Tibial artery (tissue), 4 donors: Measurements from ENCODE around the gene LSS.

ENCODE experiments used
- DNase-seq, 2 donors: peaks; one replicate each; pipeline ENCODE4 v3.0.0-alpha.2; 2019
- H3K27ac ChIP-seq, 2 donors: fragments of 200-600 bp; sonication (generic) in 1 of 2; 1 replicate in 1 of 2; 2 replicates in 1 of 2; pipeline ENCODE4 v1.5.1; 2018 to 2019; ENCODE audit warnings: mild to moderate bottlenecking in 1 of 2
- H3K27me3 ChIP-seq, 2 donors: fragments of 200-600 bp; sonication (generic) in 1 of 2; one replicate each; pipeline versions ENCODE4 v1.5.1 to v1.6.0; 2016 to 2019
- H3K36me3 ChIP-seq, 3 donors: fragments of 200-600 bp; sonication (generic) in 2 of 3; one replicate each; pipeline ENCODE4 v1.5.1; 2016 to 2019; ENCODE audit warnings: mild to moderate bottlenecking in 2 of 3
- H3K4me1 ChIP-seq, 4 donors: fragments of 200-600 bp; sonication (generic) in 2 of 4; 1 replicate in 3 of 4; 2 replicates in 1 of 4; pipeline ENCODE4 v1.5.1; 2016 to 2019
- H3K4me3 ChIP-seq, 2 donors: fragments of 200-600 bp; sonication (generic) in 1 of 2; 1 replicate in 1 of 2; 2 replicates in 1 of 2; pipeline ENCODE4 v1.5.1; 2018 to 2019; ENCODE audit warnings: mild to moderate bottlenecking in 2 of 2
- H3K9me3 ChIP-seq, 3 donors: fragments of 200-600 bp; sonication (generic) in 1 of 3; one replicate each; pipeline ENCODE4 v1.5.1; 2016 to 2019
- intact Hi-C: fragments of 100-400 bp; cut with DNase I; formaldehyde crosslinking; loops from one replicate; pipeline ENCODE4 v1.15.0; 2023; ENCODE audit warnings: low total_unique reads
- TF ChIP-seq, protein P1 (sequence below), 2 experiments: fragments of 200-600 bp in 1 of 2; fragments of 450-650 bp in 1 of 2; IDR thresholded peaks; one replicate each; pipeline ENCODE4 v1.5.1; 2017 to 2019; ENCODE audit warnings: antibody characterized with exemption in 2 of 2, mild to moderate bottlenecking in 1 of 2, moderate library complexity in 1 of 2

Gene LSS

DNA sequence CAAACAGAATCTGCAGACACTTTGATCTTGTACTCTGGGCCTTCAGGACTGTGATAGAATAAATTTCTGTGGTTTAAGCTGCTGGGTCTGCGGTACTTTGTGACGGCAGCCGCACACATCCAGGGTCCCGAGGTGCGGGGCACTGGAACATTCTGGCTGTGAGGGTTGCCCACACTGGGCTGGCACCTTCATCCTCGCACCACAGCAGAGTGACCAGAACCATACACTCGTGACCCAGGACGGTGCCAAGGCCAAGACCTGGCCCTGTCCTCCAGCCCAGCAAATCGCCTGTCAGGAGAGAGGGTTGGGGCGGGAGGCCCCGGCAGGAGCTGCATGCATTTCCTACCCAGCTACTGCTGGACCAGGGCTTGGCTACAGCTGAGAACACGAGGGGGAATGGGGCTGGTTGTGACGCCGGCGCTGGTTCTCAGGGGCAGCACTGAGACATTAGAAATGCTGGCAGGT, 70.6 kb downstream of the LSS start:
- intact Hi-C loops = no loop called here
- H3K4me3 ChIP-seq = no peak overlapping the region
- no peaks in the 10 kb centered on the region for H3K9me3 ChIP-seq
- TF ChIP-seq, protein P1, sequence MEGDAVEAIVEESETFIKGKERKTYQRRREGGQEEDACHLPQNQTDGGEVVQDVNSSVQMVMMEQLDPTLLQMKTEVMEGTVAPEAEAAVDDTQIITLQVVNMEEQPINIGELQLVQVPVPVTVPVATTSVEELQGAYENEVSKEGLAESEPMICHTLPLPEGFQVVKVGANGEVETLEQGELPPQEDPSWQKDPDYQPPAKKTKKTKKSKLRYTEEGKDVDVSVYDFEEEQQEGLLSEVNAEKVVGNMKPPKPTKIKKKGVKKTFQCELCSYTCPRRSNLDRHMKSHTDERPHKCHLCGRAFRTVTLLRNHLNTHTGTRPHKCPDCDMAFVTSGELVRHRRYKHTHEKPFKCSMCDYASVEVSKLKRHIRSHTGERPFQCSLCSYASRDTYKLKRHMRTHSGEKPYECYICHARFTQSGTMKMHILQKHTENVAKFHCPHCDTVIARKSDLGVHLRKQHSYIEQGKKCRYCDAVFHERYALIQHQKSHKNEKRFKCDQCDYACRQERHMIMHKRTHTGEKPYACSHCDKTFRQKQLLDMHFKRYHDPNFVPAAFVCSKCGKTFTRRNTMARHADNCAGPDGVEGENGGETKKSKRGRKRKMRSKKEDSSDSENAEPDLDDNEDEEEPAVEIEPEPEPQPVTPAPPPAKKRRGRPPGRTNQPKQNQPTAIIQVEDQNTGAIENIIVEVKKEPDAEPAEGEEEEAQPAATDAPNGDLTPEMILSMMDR (IDR thresholded peaks at IDR 0.05) = no peak
- H3K27me3 ChIP-seq = peaks cover 0 to 26% of the 10 kb centered on the region in 2 donors
- peaks cover 0 to 9% (median 7%) of the 10 kb centered on the region in 4 donors for H3K4me1 ChIP-seq
- peaks cover 0 to 26% (median 0%) of the 10 kb centered on the region in 3 donors for H3K36me3 ChIP-seq
- no peak overlapping the region for H3K27ac ChIP-seq
- peak; percentile 12 to 59 for DNase-seq

DNA sequence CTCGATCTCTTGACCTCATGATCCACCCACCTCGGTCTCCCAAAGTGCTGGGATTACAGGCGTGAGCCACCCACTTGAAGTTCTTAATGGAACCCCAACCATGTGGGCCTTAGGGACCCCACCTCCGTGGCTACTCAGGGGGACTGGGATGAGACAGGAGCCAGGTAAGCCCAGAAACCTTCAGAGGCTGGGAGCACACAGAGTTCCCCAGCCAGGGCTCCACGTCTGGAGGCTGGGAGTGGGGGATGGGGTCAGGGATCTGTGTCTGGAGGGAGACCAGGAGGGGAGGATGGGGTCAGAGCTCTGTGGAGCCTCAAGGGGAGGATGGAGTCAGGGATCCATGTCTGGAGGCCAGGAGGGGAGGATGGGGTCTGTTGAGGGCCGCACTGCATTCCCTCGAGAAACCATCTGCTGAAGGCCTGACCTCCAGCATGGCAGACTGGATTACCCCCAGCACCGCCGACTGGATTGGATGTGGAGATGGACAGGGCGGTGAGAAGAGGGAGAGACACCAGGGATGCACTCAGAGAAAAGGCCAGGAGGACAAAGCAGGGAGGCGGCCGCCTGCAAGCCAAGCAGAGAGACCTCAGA, 71.1 kb downstream of the LSS start:
- peak; percentile 10 to 59 for DNase-seq
- H3K9me3 ChIP-seq = no peaks in the 10 kb centered on the region

DNA sequence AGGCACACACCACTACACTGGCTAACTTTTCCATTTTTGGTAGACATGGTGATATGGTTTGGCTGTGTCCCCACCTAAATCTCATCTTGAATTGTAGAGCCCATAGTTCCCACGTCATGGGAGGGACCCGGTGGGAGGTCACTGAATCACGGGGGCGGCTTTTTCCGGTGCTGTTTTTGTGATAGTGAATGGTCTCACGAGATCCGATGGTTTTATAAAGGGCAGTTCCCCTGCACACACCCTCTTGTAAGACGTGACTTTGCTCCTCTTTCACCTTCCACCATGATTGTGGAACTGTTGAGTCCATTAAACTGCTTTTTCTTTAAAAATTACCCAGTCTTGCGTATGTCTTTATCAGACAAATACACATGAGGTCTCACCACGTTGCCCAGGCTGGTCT, 71.9 kb downstream of the LSS start:
- TF ChIP-seq, protein P1 (IDR thresholded peaks at IDR 0.05) = no peak
- H3K9me3 ChIP-seq = no peaks in the 10 kb centered on the region
- H3K27ac ChIP-seq = no peak overlapping the region
- H3K4me1 ChIP-seq = peaks cover 0 to 12% (median 7%) of the 10 kb centered on the region in 4 donors
- intact Hi-C loops = no loop called here
- DNase-seq = peak in 1 of 2 donors; percentile 59
- H3K27me3 ChIP-seq = peaks cover 0 to 18% of the 10 kb centered on the region in 2 donors
- H3K36me3 ChIP-seq = peaks cover 0 to 25% (median 0%) of the 10 kb centered on the region in 3 donors
- no peak overlapping the region for H3K4me3 ChIP-seq

More for the DNA sequence above, 71.1 kb downstream of the LSS start:
- Histone ChIP-seq H3K4me1 (peaks cover 0 to 12% (median 8%) of the 10 kb centered on the region in 4 donors), H3K27me3 (peaks cover 0 to 24% of the 10 kb centered on the region in 2 donors), H3K36me3 (peaks cover 0 to 26% (median 0%) of the 10 kb centered on the region in 3 donors), H3K4me3 (no peak overlapping the region), H3K27ac (no peak overlapping the region)
- TF ChIP-seq, protein P1 (IDR thresholded peaks at IDR 0.05) = no peak
- intact Hi-C loops = no loop called here

DNA sequence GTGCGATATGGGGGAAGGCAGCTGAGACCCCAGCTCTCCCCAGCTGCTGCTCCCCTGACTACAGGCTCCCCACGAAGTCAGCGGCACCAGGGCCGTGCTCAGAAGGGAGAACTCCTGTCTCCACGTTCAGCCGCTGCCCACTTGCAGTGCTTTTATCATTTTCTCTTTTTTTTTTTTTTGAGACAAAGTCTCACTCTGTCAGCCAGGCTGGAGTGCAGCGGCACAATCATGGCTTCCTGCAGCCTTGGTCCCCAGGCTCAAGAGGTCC, 72.3 kb downstream of the LSS start:
- H3K36me3 ChIP-seq = peaks cover 0 to 21% (median 0%) of the 10 kb centered on the region in 3 donors
- H3K9me3 ChIP-seq = no peaks in the 10 kb centered on the region
- no peak overlapping the region for H3K27ac ChIP-seq
- H3K4me3 ChIP-seq = no peak overlapping the region
- TF ChIP-seq, protein P1 (IDR thresholded peaks at IDR 0.05) = no peak
- H3K27me3 ChIP-seq = peaks cover 0 to 17% of the 10 kb centered on the region in 2 donors
- H3K4me1 ChIP-seq = peaks cover 0 to 12% (median 6%) of the 10 kb centered on the region in 4 donors
- intact Hi-C loops = no loop called here
- no peak for DNase-seq

DNA sequence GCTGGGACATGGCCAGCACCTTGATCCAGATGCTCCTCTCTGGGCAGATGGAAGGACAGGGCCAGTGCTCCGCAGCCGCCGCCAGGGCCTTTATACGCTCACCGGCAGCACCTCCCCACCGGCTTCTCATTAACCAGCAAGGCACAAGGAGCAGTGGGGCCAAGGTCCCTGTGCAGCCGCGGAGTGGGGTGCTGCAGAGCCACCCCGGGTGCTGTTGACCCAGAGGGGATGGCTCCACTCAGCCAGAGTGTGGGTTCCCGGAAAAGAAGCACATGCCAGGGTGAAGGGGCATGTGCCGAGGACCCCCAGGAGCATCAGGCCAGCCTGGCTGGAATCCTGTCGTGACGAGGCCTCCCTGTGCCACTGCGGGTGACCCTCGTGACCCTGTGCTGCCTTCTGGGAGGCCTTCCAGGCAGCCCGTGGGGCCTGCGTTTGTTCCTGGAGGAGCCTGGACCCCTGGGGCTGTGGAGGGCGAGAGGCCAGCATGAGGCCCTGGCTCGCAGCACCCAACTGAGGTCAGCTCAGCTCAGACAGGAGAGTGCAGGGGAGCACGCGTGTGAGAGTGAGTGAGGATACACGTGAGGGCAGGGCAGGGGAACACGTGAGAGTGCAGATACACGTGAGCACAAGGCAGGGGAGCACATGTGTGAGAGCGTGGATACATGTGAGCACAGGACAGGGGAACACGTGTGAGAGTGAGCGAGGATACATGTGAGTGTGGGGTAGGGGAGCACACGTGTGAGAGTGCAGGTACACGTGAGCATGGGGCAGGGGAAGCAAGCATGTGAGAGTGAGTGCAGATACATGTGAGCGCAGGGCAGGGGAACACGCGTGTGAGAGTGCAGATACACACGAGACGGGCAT, 72.8 kb downstream of the LSS start, which contains the start of gene FTCD:
FTCD (minus strand) TSS at position 66 of the 864 bp plus-strand sequence; CDS start at position 10, 56 bp downstream.
- H3K36me3 ChIP-seq = peaks cover 0 to 17% (median 0%) of the 10 kb centered on the region in 3 donors
- intact Hi-C loops = no loop called here

More for the DNA sequence above, 72.8 kb downstream of the LSS start, which contains the start of gene FTCD:
- Histone ChIP-seq H3K9me3 (no peaks in the 10 kb centered on the region), H3K27ac (no peak within 1 kb of the TSS), H3K27me3 (peaks cover 0 to 19% of the 10 kb centered on the region in 2 donors), H3K4me3 (no peak within 1 kb of the TSS), H3K4me1 (peaks cover 0 to 12% (median 6%) of the 10 kb centered on the region in 4 donors)
- TF ChIP-seq, protein P1 (IDR thresholded peaks at IDR 0.05) = no peak
- DNase-seq = peak; percentile 16 to 61
